ENCODE measurements around the gene CREB3L1.
A peak's percentile ranks its signal among the peaks of the same experiment; 100 is the strongest.

Gene CREB3L1

DNA sequence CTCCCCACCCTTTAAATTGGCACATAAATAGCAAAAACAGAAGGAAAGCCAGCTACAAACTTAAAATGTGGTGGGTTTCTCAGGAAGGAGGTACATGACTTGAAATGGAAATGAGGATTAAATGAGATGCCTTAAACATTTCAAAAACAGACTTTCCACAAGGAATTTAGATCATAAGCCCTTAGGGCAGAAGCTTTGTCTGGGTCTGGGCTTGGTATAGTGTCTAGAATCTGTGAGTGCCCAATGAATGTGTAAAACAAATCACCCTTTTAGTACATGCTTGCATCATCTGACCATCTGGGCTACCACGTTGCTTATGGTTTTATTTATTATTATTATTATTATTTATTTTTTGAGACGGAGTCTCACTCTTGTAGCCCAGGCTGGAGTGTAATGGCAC lies 37.1 kb upstream of the CREB3L1 start:
- Histone ChIP-seq H3K4me3 (ENCODE audit: low read length) (no peak overlapping the region), H3K27ac (ENCODE audit: low read depth, low read length) (no peak overlapping the region), H3K36me3 (ENCODE audit: control insufficient read depth, low read length) (no peaks in the 10 kb centered on the region), H3F3A (ENCODE audit: control insufficient read depth, insufficient read depth) (no peaks in the 10 kb centered on the region; the same call in 1 of the 2 replicates), H3K4me2 (ENCODE audit: low read length) (no peak overlapping the region), H3K9me2 (replicated peaks; ENCODE audit: control insufficient read depth, low read length) (no peaks in the 10 kb centered on the region), H3K9me3 (ENCODE audit: control insufficient read depth, insufficient read depth, low read length) (no peaks in the 10 kb centered on the region), H4K20me1 (ENCODE audit: control insufficient read depth, insufficient read depth, low read depth, low read length) (no peaks in the 10 kb centered on the region), H3K4me1 (ENCODE audit: control insufficient read depth, low read length) (peaks cover 24% of the 10 kb centered on the region), H3K79me2 (ENCODE audit: control insufficient read depth, low read length) (no peaks in the 10 kb centered on the region), H3K27me3 (ENCODE audit: control insufficient read depth, low read length) (peaks cover 22% of the 10 kb centered on the region)
- TF ChIP-seq, protein P1, sequence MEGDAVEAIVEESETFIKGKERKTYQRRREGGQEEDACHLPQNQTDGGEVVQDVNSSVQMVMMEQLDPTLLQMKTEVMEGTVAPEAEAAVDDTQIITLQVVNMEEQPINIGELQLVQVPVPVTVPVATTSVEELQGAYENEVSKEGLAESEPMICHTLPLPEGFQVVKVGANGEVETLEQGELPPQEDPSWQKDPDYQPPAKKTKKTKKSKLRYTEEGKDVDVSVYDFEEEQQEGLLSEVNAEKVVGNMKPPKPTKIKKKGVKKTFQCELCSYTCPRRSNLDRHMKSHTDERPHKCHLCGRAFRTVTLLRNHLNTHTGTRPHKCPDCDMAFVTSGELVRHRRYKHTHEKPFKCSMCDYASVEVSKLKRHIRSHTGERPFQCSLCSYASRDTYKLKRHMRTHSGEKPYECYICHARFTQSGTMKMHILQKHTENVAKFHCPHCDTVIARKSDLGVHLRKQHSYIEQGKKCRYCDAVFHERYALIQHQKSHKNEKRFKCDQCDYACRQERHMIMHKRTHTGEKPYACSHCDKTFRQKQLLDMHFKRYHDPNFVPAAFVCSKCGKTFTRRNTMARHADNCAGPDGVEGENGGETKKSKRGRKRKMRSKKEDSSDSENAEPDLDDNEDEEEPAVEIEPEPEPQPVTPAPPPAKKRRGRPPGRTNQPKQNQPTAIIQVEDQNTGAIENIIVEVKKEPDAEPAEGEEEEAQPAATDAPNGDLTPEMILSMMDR (IDR thresholded peaks at IDR 0.05; ENCODE audit: low read depth, low read length, poor library complexity, severe bottlenecking): no peak
- TF ChIP-seq EZH2phosphoT487 (IDR thresholded peaks at IDR 0.05; ENCODE audit: borderline replicate concordance, low read length): no peak

DNA sequence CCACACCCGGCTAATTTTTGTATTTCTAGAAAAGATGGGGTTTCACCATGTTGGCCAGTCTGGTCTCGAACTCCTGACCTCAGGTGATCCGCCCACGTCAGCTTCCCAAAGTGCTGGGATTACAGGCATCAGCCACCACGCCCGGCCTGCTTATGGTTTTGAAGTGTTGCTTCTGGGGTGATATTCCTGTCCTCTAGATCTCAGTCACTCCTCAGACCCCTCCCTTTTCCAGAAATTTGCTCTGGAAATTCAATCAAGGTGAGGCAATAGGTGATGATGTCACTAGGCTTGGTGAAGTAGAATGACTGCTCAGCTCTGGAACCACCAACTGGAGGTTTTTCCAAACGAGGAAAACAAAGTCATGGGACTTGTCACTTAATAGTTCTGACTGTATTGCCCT lies 36.6 kb upstream of the CREB3L1 start:
- no peak overlapping the region for H3K4me2 ChIP-seq (ENCODE audit: low read length)
- TF ChIP-seq EZH2phosphoT487 (IDR thresholded peaks at IDR 0.05; ENCODE audit: borderline replicate concordance, low read length): no peak
- TF ChIP-seq, protein P1 (IDR thresholded peaks at IDR 0.05; ENCODE audit: low read depth, low read length, poor library complexity, severe bottlenecking): no peak
- H3K27ac ChIP-seq (ENCODE audit: low read depth, low read length): no peak overlapping the region

DNA sequence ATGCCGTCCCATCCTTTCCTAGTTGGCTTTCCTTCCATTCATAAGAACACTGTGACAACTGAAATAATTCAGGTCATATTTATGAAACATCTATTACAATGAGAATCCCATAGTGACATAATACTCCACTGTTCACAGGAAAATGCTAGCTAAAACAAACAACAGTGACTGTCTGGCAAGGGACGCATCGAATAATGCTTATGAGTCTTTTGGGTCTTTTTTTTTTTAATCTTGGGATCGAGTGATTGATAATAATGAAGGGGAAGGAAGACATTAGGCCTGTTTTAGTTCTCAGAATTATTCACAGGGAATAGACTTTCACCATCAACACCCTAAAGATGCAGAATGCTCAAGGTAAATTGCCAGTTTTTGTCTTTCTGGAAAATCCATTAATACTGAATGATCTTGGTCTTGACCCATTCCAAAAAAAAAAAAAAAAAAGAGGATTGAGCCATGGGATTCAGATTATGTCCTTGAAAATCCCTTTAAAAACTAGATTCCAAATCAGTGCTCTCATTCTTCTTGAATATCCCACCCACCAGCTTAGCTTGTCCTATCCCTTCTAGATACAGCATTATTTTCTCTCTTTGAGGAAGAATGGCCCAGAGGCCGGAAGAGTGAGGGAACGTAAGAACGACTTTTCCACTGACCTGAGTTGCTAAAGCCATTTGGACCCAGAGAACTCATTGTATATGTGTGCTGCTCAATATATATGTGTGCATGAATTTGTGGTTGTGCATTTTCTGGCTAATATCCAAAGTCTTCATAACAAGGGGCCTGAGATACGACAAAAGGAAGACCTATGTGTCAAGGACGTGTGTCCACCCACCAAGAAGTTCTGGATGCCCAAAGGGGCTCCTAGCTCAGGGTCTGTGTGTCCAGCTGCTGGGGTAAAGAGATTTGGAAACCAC lies 35.2 kb upstream of the CREB3L1 start:
- Histone ChIP-seq H4K20me1 (ENCODE audit: control insufficient read depth, insufficient read depth, low read depth, low read length) (no peaks in the 10 kb centered on the region), H3K36me3 (ENCODE audit: control insufficient read depth, low read length) (no peaks in the 10 kb centered on the region), H3F3A (ENCODE audit: control insufficient read depth, insufficient read depth) (no peaks in the 10 kb centered on the region), H3K4me1 (ENCODE audit: control insufficient read depth, low read length) (peaks cover 24% of the 10 kb centered on the region), H3K4me3 (ENCODE audit: low read length) (peak overlapping the region; percentile 72), H3K4me2 (ENCODE audit: low read length) (peak overlapping the region; percentile 74), H3K27me3 (ENCODE audit: control insufficient read depth, low read length) (peaks cover 13% of the 10 kb centered on the region), H3K9me3 (ENCODE audit: control insufficient read depth, insufficient read depth, low read length) (no peaks in the 10 kb centered on the region), H3K27ac (ENCODE audit: low read depth, low read length) (no peak overlapping the region), H3K79me2 (ENCODE audit: control insufficient read depth, low read length) (no peaks in the 10 kb centered on the region), H3K9me2 (replicated peaks; ENCODE audit: control insufficient read depth, low read length) (no peaks in the 10 kb centered on the region)
- TF ChIP-seq EZH2phosphoT487 (IDR thresholded peaks at IDR 0.05; ENCODE audit: borderline replicate concordance, low read length): no peak
- TF ChIP-seq, protein P1 (IDR thresholded peaks at IDR 0.05; ENCODE audit: low read depth, low read length, poor library complexity, severe bottlenecking): no peak

More for the DNA sequence above, 36.6 kb upstream of the CREB3L1 start:
- Histone ChIP-seq H3K36me3 (ENCODE audit: control insufficient read depth, low read length) (no peaks in the 10 kb centered on the region), H4K20me1 (ENCODE audit: control insufficient read depth, insufficient read depth, low read depth, low read length) (no peaks in the 10 kb centered on the region), H3K4me3 (ENCODE audit: low read length) (no peak overlapping the region), H3F3A (ENCODE audit: control insufficient read depth, insufficient read depth) (no peaks in the 10 kb centered on the region; the same call in 1 of the 2 replicates), H3K79me2 (ENCODE audit: control insufficient read depth, low read length) (no peaks in the 10 kb centered on the region), H3K9me3 (ENCODE audit: control insufficient read depth, insufficient read depth, low read length) (no peaks in the 10 kb centered on the region), H3K4me1 (ENCODE audit: control insufficient read depth, low read length) (peaks cover 24% of the 10 kb centered on the region), H3K9me2 (replicated peaks; ENCODE audit: control insufficient read depth, low read length) (no peaks in the 10 kb centered on the region), H3K27me3 (ENCODE audit: control insufficient read depth, low read length) (peaks cover 20% of the 10 kb centered on the region)

Data from DOHH2 (cell line).